Testis (tissue), 3 donors: ENCODE measurements around the gene NEURL1B. TPM values are rescaled to one million over a fixed set of nuclear protein-coding genes. Genes with fewer than 3 reads are reported as not detected.
A peak's percentile ranks its signal among the peaks of the same experiment; 100 is the strongest.

Source experiments
- DNase-seq: peaks from one replicate; pipeline ENCODE4 v3.0.0-alpha.2; 2019
- H3K27ac ChIP-seq, 2 donors: fragments of 200-600 bp; sonication (generic); one replicate each; pipeline ENCODE4 v1.5.1; 2019
- H3K27me3 ChIP-seq: fragments of 200-600 bp; sonication (generic); one replicate; pipeline ENCODE4 v1.5.1; 2019
- H3K36me3 ChIP-seq: fragments of 200-600 bp; sonication (generic); one replicate; pipeline ENCODE4 v1.5.1; 2017; ENCODE audit warnings: low read depth; ENCODE audit errors: missing control alignments
- H3K4me1 ChIP-seq: fragments of 200-600 bp; sonication (generic); one replicate; pipeline ENCODE4 v1.5.1; 2019
- H3K4me3 ChIP-seq, 2 donors: fragments of 200-600 bp; sonication (generic); one replicate each; pipeline ENCODE4 v1.5.1; 2017 to 2019
- H3K9me3 ChIP-seq: fragments of 200-600 bp; sonication (generic); one replicate; pipeline ENCODE4 v1.5.1; 2017
- POLR2A ChIP-seq: fragments of 450-650 bp; IDR thresholded peaks from one replicate; pipeline ENCODE4 v1.6.1; 2017; ENCODE audit warnings: antibody characterized with exemption, mild to moderate bottlenecking, moderate library complexity
- WGBS, 2 donors: methylation state at CpG; one replicate each; pipeline ENCODE4 v1.1.5; 2018; 5-methylcytosine and 5-hydroxymethylcytosine counted together
- intact Hi-C: fragments of 100-400 bp; cut with DNase I; formaldehyde crosslinking; loops from one replicate; pipeline ENCODE4 v1.15.1; 2023; ENCODE audit warnings: low total_unique reads
- polyA plus RNA-seq: library from polyadenylated mRNA; stranded (reverse); fragments of 350-450 nt; fragmentation: Illumina TruSeq; extraction: RNeasy Lipid Tissue Mini Kit (QIAGEN cat#74804); gene quantifications from one replicate; pipeline ENCODE4 v1.2.3, GENCODE V29; 2014; ENCODE audit warnings: low read depth, low replicate concordance; ENCODE audit not compliant: insufficient read depth
- total RNA-seq, 2 donors: library from RNA; depleted of rRNA; stranded (reverse); fragments of >200 nt; gene quantifications; one replicate each; pipeline ENCODE4 v1.2.3, GENCODE V29; 2016
- TF ChIP-seq, protein P1 (sequence below), 3 experiments: fragments of 450-650 bp in 2 of 3; fragments of 200-600 bp in 1 of 3; sonication (generic) in 1 of 3; IDR thresholded peaks; one replicate each; pipeline ENCODE4 v1.5.1; 2016 to 2019; ENCODE audit warnings: antibody characterized with exemption in 3 of 3, mild to moderate bottlenecking in 2 of 3, moderate library complexity in 1 of 3

Gene NEURL1B
- total and polyA plus RNA-seq, 3 donors from 2014 or later: 15.8 to 18.1 (median 17.1) TPM

DNA sequence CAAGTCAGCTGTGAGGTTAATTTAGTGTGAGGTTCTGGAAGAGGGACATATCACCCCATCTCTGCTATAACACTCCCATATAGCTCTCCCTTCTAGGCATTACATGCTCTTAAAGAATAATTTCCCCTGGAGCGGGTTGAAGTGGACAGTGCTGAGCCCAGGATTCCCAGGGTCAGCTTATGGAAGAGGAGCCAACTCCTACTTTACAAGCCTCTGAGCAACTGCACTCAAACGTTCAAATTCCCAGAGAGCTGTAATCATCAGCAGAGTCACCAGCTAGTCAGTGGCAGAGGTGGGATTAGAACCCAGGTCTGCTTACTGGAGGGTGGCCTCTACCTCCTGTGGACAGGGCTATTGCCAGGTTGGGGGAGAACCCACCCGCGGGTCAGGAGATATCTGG, 1.4 kb downstream of the NEURL1B start:
- no peaks in the 10 kb centered on the region for H3K9me3 ChIP-seq
- H3K36me3 ChIP-seq: no peaks in the 10 kb centered on the region
- H3K27me3 ChIP-seq: no peaks in the 10 kb centered on the region
- H3K4me3 ChIP-seq: peak overlapping the region; percentile 82 to 87
- H3K4me1 ChIP-seq: peaks cover 15% of the 10 kb centered on the region
- 29 to 44% methylated on average over 4 of the region's 4 CpGs for whole genome bisulfite sequencing, 2 donors
- TF ChIP-seq, protein P1, sequence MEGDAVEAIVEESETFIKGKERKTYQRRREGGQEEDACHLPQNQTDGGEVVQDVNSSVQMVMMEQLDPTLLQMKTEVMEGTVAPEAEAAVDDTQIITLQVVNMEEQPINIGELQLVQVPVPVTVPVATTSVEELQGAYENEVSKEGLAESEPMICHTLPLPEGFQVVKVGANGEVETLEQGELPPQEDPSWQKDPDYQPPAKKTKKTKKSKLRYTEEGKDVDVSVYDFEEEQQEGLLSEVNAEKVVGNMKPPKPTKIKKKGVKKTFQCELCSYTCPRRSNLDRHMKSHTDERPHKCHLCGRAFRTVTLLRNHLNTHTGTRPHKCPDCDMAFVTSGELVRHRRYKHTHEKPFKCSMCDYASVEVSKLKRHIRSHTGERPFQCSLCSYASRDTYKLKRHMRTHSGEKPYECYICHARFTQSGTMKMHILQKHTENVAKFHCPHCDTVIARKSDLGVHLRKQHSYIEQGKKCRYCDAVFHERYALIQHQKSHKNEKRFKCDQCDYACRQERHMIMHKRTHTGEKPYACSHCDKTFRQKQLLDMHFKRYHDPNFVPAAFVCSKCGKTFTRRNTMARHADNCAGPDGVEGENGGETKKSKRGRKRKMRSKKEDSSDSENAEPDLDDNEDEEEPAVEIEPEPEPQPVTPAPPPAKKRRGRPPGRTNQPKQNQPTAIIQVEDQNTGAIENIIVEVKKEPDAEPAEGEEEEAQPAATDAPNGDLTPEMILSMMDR (IDR thresholded peaks at IDR 0.05): no peak
- no peak for TF ChIP-seq POLR2A
- no peak for DNase-seq
- intact Hi-C loops: no loop called here
- peak overlapping the region; percentile 76 to 87 for H3K27ac ChIP-seq

DNA sequence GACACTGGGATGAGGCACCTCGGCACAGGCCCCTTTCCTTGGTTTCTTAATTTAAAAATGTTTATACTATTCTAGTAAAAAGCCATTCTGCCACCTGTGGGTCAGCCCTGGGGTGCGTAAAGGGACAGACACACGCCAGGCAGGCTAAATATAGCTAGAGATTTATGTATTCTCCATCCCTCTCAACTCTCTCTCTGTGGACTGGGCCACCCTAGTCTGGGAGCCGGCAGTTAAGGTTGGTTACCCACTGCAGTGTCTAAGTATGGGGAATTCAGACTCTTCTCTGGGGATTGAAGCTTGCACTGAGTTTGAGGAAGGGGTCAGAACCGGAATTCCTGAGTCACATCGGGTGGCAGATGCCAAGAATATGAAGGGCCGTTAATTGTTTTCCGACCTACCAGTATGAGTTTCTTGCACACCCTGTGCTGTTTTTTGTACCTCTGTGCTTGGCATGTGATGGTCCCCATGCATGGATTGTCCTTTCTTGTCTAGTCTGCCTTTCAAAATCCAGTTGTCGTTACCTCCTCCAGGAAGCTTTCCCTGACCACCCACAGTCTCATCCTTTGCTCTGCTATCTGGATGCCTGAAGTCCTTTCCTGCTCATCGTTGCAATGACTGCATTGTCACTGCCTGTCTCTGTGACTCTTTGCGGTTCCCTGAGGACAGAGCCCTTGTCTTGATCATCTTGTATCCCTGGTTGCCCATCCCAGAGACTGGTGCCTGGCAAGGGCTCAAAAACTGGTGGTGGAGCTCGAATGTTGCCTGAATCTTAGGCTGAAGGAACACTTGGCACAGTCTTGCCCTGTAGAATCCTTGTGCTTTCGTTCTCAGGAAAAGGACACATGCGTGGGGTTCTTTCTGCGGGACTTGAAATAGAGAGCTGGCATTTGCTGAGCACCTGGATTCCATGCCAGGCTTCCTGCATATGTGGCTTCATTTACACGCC, 2.1 kb downstream of the NEURL1B start:
- intact Hi-C loops: no loop called here
- peaks cover 15% of the 10 kb centered on the region for H3K4me1 ChIP-seq
- TF ChIP-seq, protein P1 (IDR thresholded peaks at IDR 0.05): no peak
- no peak for TF ChIP-seq POLR2A
- H3K36me3 ChIP-seq: no peaks in the 10 kb centered on the region
- no peak for DNase-seq
- no peaks in the 10 kb centered on the region for H3K9me3 ChIP-seq
- no peaks in the 10 kb centered on the region for H3K27me3 ChIP-seq
- 62 to 63% methylated on average over 16 of the region's 16 CpGs for WGBS, 2 donors
- H3K4me3 ChIP-seq: peak overlapping the region; percentile 6 to 87
- H3K27ac ChIP-seq: peak overlapping the region; percentile 76 to 87

DNA sequence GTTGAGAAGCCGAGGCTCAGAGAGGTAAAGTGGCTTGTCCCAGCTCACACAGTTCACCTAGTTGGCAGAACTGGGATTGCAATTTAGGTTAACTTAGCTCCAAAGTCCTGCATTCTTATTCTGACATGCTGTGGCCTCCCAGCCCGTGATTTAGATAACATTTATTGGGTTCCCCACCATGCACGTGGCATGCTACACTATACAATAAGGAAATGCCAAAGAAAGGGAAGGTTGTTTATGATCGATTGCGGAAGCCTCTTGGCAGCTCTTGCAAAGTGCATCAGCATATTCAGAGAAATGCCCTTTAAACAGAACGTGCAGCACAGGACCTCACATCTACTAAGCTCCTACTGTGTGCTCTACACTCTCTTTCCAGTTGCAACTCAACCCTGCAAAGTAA, 3.2 kb downstream of the NEURL1B start:
- DNase-seq: no peak

DNA sequence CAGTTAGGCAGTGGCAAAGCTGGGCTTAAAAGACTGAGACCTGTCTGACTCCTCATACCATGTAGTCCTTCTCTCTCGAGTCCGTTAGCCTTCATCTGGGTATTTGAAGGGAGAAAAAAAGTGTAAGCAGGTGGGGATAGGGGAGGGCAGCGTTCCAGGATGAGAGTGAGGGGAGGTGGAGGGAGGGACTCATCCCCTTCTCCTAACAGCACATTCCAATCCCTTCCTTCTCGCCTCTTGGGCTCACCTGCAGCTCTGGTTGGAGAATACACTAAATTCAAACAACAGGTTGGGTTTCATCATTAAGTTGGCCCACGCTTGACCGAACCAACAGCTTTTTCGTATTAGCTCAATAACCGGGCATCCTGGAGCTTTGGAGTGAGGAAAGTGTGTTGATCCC, 3.6 kb downstream of the NEURL1B start:
- no peak for DNase-seq
- no peaks in the 10 kb centered on the region for H3K27me3 ChIP-seq
- WGBS, 2 donors: 73 to 79% methylated on average over 8 of the region's 8 CpGs
- intact Hi-C loops: no loop called here
- no peaks in the 10 kb centered on the region for H3K9me3 ChIP-seq
- peaks cover 17% of the 10 kb centered on the region for H3K4me1 ChIP-seq
- no peaks in the 10 kb centered on the region for H3K36me3 ChIP-seq
- TF ChIP-seq POLR2A: no peak
- TF ChIP-seq, protein P1 (IDR thresholded peaks at IDR 0.05): no peak
- H3K4me3 ChIP-seq: no peak overlapping the region
- H3K27ac ChIP-seq: no peak overlapping the region

More for the DNA sequence above, 3.2 kb downstream of the NEURL1B start:
- Histone ChIP-seq H3K4me3 (no peak overlapping the region), H3K27ac (peak overlapping the region in 1 of 2 donors; percentile 76), H3K9me3 (no peaks in the 10 kb centered on the region), H3K4me1 (peaks cover 15% of the 10 kb centered on the region), H3K36me3 (no peaks in the 10 kb centered on the region), H3K27me3 (no peaks in the 10 kb centered on the region)
- no peak for TF ChIP-seq POLR2A
- TF ChIP-seq, protein P1 (IDR thresholded peaks at IDR 0.05): no peak
- intact Hi-C loops: no loop called here
- WGBS, 2 donors: 68 to 81% methylated on average over 6 of the region's 6 CpGs
